NCI-H1436 (cell line): Measurements from ENCODE around the gene DYSF.

Experiments
- DNase-seq: peaks from one replicate; lab custom pipeline; 2025; lab: John Stamatoyannopoulos, UW

Gene DYSF

DNA sequence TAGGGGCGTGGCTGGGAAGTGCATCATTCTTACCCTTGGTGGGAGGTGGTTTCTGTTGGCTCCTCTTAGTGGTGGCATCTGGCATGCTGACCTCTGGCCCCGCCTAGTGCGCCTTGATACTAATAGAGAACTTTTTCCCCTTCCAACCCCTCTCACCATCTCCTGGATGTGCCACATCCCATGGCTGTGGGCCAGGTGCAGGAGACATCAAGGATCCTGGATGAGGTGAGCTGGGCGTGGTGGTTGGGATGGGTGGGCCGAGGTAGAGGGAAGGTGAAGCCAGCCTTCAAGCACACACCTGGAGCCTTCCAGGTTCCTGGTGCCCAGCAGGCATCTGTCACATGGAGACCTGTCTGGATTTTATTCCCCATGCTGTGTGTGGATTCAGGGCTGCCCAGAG is 149.2 kb downstream of the DYSF start:
- no peak for DNase-seq

DNA sequence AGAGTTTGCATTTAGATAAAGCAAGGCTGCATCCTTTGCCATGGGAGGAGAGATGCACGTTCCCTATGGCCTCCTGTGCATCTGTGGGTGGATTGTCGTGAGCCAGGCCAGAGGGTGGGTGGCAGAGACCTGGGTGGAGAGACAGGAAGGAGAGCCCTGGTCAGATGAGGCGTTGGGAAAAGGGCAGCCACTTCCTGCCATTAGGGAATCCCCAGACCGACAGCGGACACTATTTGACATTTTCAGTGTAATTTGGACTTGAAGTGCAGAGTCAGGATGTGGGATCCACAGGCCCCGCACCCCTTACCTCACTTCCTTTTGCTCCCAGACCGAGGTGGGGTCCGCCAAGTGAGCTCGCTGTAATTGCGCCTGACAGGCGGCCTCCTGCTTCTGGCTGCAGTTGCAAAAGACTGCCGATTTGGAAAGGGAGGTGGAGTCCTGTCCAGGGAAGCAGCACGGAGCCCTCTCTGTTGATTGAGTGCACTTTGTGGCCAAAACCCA is 150.0 kb downstream of the DYSF start:
- DNase-seq, result no peak

DNA sequence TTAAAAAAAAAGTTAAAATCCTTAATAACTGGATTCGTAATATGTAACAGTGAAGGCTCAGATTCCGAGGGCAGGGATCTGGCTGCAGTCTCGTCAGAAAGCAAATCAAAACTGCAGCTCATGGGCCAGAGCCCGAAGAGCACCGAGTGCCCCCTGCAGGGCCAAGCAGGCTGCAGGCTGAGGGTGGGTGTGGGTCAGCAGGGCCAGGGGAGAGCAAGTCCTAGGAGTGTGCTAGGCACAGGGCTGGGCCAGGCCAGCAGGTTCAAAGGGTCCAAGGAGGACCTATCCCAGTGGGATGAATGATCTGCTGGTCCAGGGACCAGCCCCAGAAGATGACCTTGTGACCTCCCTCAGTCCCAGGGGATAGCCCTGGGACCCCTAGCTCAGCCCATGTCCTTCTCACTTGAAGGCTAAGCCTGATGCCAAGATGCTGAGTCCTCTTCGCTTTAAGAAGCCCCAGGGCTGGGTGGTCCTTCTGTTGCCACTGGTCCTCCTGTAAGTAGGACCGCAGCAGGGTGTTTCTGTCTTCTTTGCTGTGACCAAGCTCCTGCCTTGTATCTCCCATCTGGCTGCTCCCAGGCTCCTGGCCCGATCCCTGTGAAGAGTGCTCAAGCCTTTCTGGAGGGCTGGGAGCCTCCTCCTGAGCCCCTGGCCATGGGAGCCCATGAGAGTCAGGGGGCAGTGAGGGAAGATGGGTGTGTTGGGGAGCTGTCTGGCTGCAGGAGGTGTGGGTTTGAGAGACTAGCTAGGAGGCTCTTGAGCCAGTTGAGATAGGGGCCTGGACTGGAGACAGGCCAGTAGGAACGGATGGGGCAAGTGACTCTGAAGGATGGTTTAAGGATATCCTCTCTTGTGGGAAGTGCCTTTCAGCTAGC is 150.7 kb downstream of the DYSF start:
- no peak for DNase-seq

DNA sequence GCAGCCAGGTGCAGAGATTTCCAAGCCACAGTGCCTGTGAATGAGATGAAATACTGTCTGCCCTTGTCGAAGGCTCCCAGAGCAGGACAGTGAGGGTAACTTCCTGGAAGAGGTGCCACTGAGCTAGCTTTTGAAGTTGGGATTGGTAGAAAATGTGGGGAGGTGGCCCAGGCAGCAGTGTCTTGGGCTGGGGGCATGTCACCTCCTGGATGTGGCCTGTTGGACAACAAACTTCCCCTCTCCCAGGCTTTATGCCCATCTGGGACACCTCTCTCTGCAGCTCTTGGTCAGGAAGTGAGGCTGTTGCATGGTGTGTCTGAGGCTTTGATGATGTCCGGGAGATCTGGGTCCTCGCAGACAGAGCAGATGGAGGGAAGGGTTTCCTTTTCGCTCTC is 151.4 kb downstream of the DYSF start:
- no peak for DNase-seq

DNA sequence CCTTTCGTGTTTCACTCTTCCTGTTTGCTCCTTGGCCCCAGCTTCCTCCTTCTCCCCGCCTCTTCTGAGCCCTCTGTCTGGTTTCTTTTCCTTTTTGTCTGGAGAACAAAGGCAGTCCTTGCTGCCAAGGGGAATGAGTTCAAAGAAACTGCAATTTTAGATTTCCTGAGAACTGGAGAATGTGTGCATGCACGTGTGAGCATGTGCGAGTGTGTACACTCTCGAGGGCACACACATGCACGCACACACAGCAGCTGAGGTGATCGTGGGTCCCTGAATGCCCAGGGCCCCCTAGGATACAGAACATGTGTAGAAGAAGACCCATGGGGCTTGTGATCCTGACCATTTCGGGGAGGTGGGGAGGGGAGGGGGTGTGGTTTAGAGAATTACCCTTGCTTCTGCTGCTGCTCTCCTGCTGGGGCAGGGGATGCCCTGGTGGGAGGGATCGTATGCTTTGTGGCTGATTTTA is 151.8 kb downstream of the DYSF start:
- DNase-seq, result no peak

DNA sequence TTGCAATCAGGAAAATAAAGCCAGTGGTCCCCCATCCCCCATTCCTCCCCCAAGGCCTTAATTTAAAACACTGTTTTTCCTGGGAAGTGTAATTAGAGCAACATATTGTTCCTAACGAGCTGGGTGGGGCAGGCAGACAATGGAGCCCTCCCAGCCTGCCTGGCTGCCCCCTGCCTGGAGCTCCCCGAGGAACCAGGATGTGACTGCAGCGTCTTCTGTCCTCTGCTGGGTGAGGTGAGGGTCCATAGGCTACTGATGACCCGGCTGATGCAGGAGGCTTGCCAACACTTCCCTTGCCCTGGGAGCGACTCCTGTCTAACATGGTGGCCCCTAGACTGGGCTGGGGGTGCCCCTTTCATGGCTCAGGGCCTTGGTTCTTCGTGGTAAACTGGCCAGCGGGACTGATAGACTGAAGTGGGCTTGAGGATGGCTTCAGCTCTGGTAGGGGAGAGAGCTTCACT is 152.4 kb downstream of the DYSF start:
- DNase-seq, result no peak

DNA sequence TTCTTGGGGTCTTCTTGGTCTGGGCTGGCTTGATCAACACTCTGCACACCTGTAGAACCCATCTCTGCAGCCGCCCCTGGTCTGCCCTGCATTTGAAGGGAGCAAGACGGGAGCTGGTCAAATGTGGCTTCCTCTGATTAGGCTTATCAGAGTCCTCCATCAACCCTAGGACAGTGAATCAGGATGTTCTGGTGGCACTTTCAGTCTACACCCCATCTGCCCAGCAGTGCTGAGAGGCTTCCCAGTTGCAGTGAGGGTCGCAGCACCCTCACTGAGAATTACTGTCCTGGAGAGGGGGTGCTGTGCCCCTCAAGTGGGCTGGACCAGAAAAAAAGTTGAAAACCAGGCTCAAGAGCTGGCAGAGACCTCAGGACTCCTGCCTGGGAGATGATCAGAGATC is 152.9 kb downstream of the DYSF start:
- no peak for DNase-seq

DNA sequence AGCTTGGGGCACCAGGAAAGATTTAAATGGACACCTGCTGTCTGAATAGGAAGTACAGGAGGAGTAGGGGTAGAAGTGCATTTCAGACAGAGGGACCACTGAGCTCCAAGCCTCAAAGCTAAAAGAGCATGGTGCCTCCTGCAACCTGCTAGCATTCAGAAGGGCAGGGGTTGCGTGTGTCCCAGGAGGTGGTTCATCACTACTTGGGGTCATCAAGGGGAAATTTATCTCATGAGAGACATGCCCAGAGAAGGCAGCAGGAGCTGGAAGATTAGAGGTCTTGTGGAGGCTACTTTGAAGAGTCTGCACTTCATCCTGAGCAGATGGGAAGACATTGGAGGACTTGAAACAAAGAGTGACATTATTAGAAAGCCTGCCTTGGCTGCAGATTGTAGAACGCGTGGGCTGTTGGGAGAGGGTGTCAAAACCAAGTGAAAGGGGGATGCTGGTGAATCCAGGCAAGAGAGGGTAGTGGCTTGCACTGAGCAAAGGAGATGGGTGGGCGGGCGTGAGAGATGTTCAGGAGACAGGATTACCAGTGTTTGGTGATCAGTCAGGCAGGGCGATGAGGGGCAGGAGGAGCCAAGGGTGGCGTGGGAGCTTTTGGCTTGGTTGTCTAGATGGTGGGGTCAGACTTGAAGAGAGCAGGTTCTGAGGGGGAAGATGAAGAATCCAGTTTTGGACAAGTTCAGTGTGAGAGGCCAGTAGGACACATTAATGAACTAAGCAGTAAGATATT is 154.0 kb downstream of the DYSF start:
- DNase-seq, result no peak

DNA sequence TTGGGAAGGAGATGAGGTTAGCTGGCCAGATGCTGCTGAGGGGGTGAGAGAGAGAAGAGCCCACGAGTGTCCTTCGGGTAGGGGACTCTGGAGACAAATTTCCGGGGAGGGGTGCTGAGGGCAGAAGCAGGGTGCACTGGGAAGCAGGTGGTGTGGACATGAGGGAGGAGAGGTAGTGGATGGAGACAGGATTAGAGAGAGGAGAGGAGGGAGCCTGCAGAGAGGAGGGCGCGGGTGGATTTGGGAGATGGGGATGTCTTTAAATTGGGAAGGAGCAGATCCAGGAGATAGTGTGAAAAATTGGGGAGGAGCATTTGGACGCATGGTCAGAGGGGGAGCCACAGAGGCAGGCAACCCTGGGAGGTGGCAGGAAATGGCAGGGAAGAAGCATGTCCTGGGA is 154.7 kb downstream of the DYSF start:
- DNase-seq, result no peak

DNA sequence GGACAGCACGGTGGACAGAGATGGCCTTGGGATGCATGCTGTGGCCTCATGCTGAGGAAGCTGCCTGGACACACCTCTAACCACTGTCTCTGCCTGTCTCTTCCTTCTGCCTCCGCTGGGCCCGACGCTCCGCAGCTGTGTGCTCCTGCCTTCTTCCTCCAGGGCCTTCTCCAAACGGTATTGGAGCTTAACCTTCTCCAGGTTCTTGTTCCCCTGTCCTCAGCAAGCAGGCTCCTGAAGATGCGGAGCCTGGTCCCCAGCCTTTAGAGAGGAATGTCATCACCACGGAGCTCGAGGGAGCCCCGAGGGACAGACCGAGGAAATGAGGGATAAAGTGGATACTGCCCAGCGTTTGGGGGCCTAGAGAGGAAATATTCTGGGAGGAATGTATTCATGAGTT is 155.1 kb downstream of the DYSF start:
- DNase-seq, result no peak

DNA sequence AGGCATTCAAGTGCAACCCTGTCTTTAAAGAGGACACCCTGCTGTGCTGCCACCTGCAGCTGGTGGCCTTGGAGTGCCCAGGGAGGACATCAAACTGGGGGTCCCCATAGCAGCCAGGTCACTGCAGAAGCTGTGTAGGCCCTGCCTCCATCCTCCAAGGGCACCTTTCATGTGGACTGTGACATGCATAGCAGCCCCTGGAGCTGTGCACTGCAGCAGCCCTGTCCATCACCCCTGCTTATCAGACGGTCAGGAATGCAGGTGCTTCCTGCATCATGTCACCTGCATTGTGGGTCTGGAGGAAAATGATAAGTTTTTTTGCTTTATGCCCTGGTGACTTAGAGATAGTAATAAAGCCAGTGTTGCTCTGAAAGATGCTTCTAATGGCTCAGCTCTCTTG is 155.7 kb downstream of the DYSF start:
- no peak for DNase-seq

DNA sequence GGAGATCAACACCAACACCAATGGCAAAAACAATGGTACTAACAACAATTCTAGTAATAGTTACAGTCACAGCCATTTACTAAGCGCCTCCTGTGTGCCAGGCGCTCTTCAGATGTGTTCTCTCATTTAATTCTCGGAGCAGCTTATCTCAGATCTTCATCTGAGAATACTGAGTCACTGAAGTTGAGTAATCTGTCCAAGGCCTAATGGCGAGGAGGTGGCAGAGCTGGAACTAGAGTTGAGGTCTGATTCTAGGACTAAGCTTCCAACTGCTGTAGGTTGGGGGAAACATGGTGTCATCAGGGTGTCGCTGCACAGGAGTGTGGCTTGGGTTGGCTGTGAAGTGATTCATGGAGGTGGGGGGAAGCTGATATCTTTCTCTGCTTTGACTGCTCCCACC is 156.1 kb downstream of the DYSF start:
- no peak for DNase-seq

DNA sequence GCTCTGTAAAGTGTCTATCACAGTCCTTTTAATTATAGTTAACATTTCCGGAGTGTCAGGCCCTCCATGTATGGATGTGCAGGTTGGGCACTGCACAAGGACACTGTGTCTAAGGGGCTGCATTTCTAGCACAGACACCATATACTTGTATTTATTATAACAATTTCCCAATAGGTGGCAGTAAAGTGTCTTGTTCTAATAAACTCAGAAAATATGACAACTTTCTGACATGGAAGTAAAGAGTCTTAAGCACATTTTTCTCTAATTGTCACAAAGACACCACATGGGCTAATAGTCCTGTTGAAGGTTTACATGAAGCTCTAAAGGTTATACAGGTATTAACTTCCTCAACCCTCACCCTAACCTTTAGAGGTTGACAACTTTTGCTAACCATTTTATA is 156.6 kb downstream of the DYSF start:
- no peak for DNase-seq

DNA sequence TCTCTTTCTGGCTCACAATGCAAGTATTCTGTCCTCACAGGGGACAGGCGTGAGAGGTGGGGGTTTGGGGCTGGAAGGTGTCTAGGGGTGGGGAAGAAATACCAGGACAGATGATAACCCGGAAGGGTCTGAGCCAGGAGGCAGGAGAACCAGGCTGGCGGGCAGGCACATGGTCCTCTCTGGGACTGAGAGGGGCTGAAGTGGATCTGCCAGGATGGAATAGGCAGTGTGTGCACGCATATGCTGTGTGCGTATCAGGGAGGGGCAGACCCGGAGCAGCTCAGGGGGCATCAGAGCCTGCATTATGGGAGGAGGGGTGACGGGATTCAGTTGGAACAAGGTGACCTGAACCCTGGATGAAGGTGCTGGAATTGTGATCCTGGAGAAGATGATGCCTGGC is 157.3 kb downstream of the DYSF start:
- no peak for DNase-seq

DNA sequence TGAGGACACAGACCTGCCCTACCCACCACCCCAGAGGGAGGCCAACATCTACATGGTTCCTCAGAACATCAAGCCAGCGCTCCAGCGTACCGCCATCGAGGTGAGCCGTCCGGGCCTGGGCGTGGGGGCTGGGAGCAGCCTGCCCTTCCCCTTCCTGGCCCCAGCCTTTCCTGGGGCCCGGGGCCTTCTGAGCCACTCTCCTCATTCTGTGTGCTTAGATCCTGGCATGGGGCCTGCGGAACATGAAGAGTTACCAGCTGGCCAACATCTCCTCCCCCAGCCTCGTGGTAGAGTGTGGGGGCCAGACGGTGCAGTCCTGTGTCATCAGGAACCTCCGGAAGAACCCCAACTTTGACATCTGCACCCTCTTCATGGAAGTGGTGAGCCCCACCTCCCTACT is 157.9 kb downstream of the DYSF start:
- DNase-seq, result no peak

DNA sequence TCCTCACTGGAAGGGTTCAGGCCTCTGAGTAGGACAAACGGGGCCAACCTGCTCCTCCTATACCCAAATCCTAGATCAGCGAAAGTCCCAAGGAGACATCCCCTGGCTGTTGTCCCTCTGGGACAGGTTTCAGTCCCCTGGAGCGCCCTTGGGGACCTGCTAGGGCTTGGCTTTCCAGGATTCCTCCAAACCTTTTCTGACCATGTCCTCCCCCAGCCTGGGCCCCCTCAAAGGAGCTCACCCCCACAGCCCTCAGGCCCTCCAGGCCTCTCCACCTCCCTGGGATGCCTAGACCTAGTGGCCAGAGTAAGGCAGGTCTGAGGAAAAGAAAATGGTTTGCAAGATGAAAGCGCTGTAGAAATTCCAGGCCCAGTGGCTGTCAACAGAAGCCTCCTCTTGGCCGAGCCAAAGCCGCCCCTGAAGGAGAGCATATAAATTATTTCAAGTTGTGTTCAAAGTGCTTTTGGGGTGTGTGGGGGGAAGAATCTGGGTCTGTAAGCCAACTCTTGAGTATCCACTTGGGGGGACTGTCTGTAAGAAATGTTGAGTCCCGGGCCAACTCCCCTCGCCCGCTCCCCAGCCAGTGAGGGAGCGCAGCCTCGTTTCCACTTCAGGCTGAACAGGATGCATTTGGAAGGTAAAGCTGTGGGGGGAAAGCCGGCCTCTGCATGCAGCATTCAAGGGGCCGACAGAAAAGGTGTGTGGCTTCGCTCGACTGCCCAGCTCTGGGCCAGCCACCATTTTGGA is 158.6 kb downstream of the DYSF start:
- DNase-seq, result no peak

DNA sequence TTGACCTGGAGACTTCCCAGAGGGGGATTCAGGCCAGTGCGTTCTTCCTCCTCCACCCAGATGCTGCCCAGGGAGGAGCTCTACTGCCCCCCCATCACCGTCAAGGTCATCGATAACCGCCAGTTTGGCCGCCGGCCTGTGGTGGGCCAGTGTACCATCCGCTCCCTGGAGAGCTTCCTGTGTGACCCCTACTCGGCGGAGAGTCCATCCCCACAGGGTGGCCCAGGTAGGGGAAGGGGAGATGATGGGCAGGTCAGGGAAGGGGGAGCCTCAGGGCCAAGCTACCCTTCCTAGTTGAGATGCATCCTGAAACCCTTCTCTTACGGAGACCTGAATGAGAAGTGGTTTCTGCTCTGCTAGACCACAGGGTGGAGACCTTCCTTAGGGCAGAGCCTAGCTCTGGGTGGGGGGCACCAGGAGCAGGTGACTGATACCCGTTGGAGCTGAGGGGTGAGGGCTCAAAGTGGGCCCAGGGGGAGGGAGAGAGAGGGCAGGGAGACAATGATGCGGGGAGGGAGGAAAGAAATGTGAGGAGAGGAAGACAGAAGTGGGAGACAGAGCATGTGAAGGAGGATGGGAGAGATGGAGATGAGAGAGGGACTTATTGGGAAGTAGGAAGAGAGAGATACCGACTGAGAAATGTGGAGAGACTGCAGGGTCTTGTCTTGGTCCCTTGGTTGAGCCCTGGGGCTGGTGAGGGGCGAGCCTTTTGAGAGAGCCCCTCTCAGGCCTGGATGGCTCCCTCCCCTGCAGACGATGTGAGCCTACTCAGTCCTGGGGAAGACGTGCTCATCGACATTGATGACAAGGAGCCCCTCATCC is 159.4 kb downstream of the DYSF start:
- DNase-seq, result no peak

DNA sequence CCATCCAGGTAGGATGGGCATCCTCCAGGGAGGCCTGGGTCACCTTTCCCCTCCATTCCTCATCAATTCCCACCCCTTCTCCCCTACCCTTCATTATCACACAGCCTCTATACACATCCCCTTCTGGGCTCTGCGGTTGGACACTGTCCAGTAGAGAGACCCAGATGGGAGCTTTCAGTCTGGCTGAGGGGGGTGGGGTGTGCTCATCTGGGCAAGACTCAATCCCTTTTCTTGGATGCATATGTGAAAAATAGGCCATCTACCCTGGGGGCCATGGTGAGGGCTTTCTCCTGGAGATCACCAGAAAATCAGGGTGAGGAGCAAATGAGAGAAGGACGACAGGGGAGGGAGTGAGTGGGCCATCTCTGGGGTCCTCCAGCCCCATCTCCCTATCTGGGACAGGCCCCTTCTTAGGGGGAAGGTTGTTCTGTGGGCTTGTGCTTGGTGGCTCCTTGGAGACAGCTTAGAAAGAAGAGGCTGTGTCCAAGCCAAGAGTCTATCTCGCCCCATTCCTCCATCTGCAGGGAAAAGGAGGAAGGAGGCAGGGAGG is 160.1 kb downstream of the DYSF start:
- DNase-seq, result no peak

DNA sequence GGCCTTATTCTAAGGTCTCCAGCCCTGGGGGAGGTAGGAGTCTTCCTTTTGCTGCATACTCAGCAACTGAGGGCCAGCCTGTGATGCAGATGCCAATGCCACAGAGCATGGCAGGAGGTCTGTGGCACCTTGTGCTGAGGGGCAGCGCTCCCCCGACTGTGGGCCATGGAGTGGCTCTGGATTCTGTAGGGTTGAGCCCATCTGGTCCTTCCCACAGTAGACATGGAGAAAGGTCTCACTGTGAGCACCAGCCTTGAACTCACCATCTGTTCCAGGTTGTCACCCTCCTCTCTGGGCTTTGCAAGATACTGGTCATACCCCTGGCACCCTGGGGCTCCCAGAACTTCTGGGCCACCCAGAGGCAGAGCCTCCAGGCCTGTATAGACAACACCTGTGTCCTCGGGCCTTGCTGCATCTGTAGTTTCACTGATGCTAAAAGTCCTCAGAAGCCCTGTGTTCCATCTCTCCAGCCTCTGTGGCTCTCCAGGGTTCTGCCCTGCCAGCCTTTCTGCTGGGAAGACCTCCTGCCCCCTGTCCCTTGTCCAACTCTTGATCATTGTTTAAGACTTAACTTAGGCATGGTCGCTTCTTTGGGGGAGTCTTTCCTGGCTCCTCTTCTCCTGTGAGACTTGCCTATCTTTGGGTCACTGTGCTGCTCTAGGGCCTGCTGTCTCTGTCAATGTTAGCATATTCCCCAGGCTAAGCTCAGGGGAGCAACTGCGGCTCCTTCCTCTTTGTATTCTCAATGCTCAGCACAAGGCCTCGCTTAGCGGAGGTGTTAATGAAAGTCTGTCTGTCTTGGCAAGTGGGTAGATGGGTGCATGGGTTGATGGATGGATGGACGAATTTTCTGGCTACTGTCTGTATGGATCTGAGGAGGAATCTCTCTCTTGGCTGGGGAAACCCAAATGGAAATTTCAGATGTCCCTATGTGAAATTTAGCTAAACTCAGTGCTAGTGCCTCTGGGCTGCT is 160.9 kb downstream of the DYSF start:
- DNase-seq, result no peak
